K562 (cell line): ENCODE data around the gene USP12. TPM values are rescaled to one million over a fixed set of nuclear protein-coding genes. Genes with fewer than 3 reads are reported as not detected.

Experiments
- ARID4B ChIP-seq: sonication (generic); formaldehyde crosslinking; IDR thresholded peaks from 2 replicates; pipeline ENCODE4 v1.8.0; 2022; ENCODE audit warnings: mild to moderate bottlenecking, missing genetic modification reagents
- BRD4 ChIP-seq: fragments of 200-600 bp; sonication (generic); IDR thresholded peaks from 2 replicates; pipeline ENCODE4 v1.6.1; 2017; ENCODE audit warnings: inconsistent platforms
- BRF2 ChIP-seq: IDR thresholded peaks from 3 replicates; pipeline ENCODE4 v1.6.1; 2011; ENCODE audit warnings: borderline replicate concordance, mild to moderate bottlenecking; ENCODE audit not compliant: insufficient read length, insufficient read depth
- DDX20 ChIP-seq: fragments of 450-650 bp; IDR thresholded peaks from 2 replicates; pipeline ENCODE4 v1.6.1; 2016; ENCODE audit warnings: missing genetic modification characterization, low read depth, mild to moderate bottlenecking, missing compliant biosample characterization, moderate library complexity
- ERF ChIP-seq: fragments of 450-650 bp; formaldehyde crosslinking; IDR thresholded peaks from 2 replicates; pipeline ENCODE4 v1.4.0; 2020; ENCODE audit warnings: mild to moderate bottlenecking, mixed read lengths
- LCOR ChIP-seq: sonication (generic); formaldehyde crosslinking; IDR thresholded peaks from 2 replicates; pipeline ENCODE4 v1.8.0; 2022; ENCODE audit warnings: mild to moderate bottlenecking, missing genetic modification reagents
- MAFK ChIP-seq: IDR thresholded peaks from 2 replicates; pipeline ENCODE4 v1.6.1; 2011; ENCODE audit warnings: low read length, improper control_type of control experiment
- MYBL2 ChIP-seq, 2 experiments: fragments of 450-650 bp in 1 of 2; sonication (generic) in 1 of 2; formaldehyde crosslinking in 1 of 2; IDR thresholded peaks; 2 replicates each; pipeline versions ENCODE4 v1.6.1 to v1.8.1; 2017 to 2022; ENCODE audit warnings: borderline replicate concordance in 1 of 2, inconsistent platforms in 1 of 2, low read depth in 1 of 2, mild to moderate bottlenecking in 1 of 2, missing genetic modification reagents in 1 of 2, moderate library complexity in 1 of 2
- NONO ChIP-seq, 2 experiments: fragments of 200-400 bp in 1 of 2; fragments of 450-650 bp in 1 of 2; formaldehyde crosslinking in 1 of 2; IDR thresholded peaks; 2 replicates each; pipeline ENCODE4 v1.6.1; 2017; ENCODE audit warnings: low read depth in 2 of 2, mild to moderate bottlenecking in 2 of 2, moderate library complexity in 2 of 2, low read length in 1 of 2
- SIX5 ChIP-seq, 2 experiments: IDR thresholded peaks; 2 replicates each; pipeline ENCODE4 v1.6.1; 2011; ENCODE audit warnings: low read length in 2 of 2, borderline replicate concordance in 1 of 2, low read depth in 1 of 2, mild to moderate bottlenecking in 1 of 2, moderate library complexity in 1 of 2; ENCODE audit not compliant: insufficient read depth in 1 of 2
- SPI1 ChIP-seq: IDR thresholded peaks from 2 replicates; pipeline ENCODE4 v1.6.1; 2011; ENCODE audit warnings: low read depth, low read length, control low read depth, borderline replicate concordance
- SRSF7 ChIP-seq: fragments of 200-400 bp; formaldehyde crosslinking; optimal IDR thresholded peaks from 2 replicates; pipeline ENCODE3; 2017; ENCODE audit warnings: mild to moderate bottlenecking, low read depth, low read length
- XRCC4 ChIP-seq: IDR thresholded peaks from one replicate; pipeline ENCODE4 v1.6.1; 2011; ENCODE audit not compliant: insufficient read depth, insufficient read length; ENCODE audit errors: extremely low read depth
- ZNF146 ChIP-seq: IDR thresholded peaks from one replicate; pipeline ENCODE4 v1.6.1; 2018; ENCODE audit warnings: missing compliant biosample characterization; ENCODE audit not compliant: unreplicated experiment
- ZNF174 ChIP-seq: fragments of 250-450 bp; sonication (Bioruptor Pico); IDR thresholded peaks from 2 replicates; pipeline ENCODE4 v1.4.0; 2020; ENCODE audit warnings: mild to moderate bottlenecking
- ZNF431 ChIP-seq: sonication (generic); formaldehyde crosslinking; IDR thresholded peaks from 2 replicates; pipeline ENCODE4 v1.8.0; 2022; ENCODE audit warnings: mild to moderate bottlenecking, missing genetic modification reagents
- ZNF740 ChIP-seq, 3 experiments: fragments of 200-800 bp in 1 of 3; sonication (Bioruptor generic) in 1 of 3; sonication (generic) in 1 of 3; formaldehyde crosslinking in 1 of 3; IDR thresholded peaks; 2 replicates each; pipeline versions ENCODE4 v1.6.1 to v1.8.0; 2016 to 2022; ENCODE audit warnings: mild to moderate bottlenecking in 2 of 3, missing compliant biosample characterization in 2 of 3, missing genetic modification characterization in 2 of 3, missing genetic modification reagents in 1 of 3
- ZZZ3 ChIP-seq: fragments of 450-650 bp; IDR thresholded peaks from 2 replicates; pipeline ENCODE4 v1.6.1; 2016; ENCODE audit warnings: antibody characterized with exemption, mild to moderate bottlenecking, moderate library complexity
- polyA plus RNA-seq, 8 experiments: library from polyadenylated mRNA; depleted of rRNA in 4 of 8; stranded (reverse) in 5 of 8; unstranded in 3 of 8; fragments of >200 nt; fragmentation: Nextera tagmentation in 2 of 8; fragmentation: Illumina TruSeq in 1 of 8; extraction: Ambion mirVana in 2 of 8; extraction: Trizol in 1 of 8; gene quantifications; 2 replicates each; pipeline versions ENCODE4 v1.2.1 to v1.2.3, GENCODE V29; 2011 to 2014; ENCODE audit warnings: inconsistent platforms in 1 of 8, missing spikeins in 1 of 8
- total RNA-seq, 7 experiments: library from RNA; depleted of rRNA in 6 of 7; stranded (reverse); fragments of >200 nt in 6 of 7; fragmentation: Illumina TruSeq in 2 of 7; extraction: Trizol in 2 of 7; gene quantifications; 2 replicates each; pipeline versions ENCODE4 v1.2.1 to v1.2.3, GENCODE V29; 2011 to 2021; ENCODE audit warnings: low replicate concordance in 1 of 7
- TF ChIP-seq, protein P1 (sequence below): sonication (generic); formaldehyde crosslinking; IDR thresholded peaks from 2 replicates; pipeline ENCODE4 v1.8.1; 2023; ENCODE audit warnings: mild to moderate bottlenecking, missing genetic modification reagents

The USP12 gene
- total and polyA plus RNA-seq, 9 of the 15 experiments (the other 6 are each of a cell fraction or from before 2014, with no cell fraction given), result 1.8 to 20.5 (median 13.3) TPM

GRCh38 chr13:27171827-27172494, 350 bp upstream of the USP12 start (continued):
- TF ChIP-seq ZNF740 (CRISPR knock-in tag; IDR thresholded peaks at IDR 0.05) (no peak), ZNF740 (tag; IDR thresholded peaks at IDR 0.05) (no peak), NONO (IDR thresholded peaks at IDR 0.05; ENCODE audit: low read depth in 2 of 2, low read length in 1 of 2) (0 out of 4 replicates have a peak, but pooled peaks of 1 of the 2 experiments have one; percentile 35), BRF2 (no peak), ZNF431 (CRISPR knock-in tag) (no peak), DDX20 (tag) (no peak), SIX5 (IDR thresholded peaks at IDR 0.05; ENCODE audit: borderline replicate concordance in 1 of 2, insufficient read depth in 1 of 2, low read depth in 1 of 2, low read length in 2 of 2) (no peak), ERF (CRISPR knock-in tag) (no peak), MAFK (no peak), BRD4 (no peak), ZZZ3 (no peak), ZNF146 (CRISPR knock-in tag) (no peak), XRCC4 (no peak), SRSF7 (no peak), ARID4B (0 out of 2 replicates have a peak, but pooled peaks have one; percentile 25), SPI1 (no peak), MYBL2 (IDR thresholded peaks at IDR 0.05; ENCODE audit: low read depth) (no peak), MYBL2 (CRISPR knock-in tag; IDR thresholded peaks at IDR 0.05; ENCODE audit: borderline replicate concordance) (no peak), LCOR (CRISPR knock-in tag) (no peak), ZNF174 (CRISPR knock-in tag) (no peak)
- TF ChIP-seq, protein P1, sequence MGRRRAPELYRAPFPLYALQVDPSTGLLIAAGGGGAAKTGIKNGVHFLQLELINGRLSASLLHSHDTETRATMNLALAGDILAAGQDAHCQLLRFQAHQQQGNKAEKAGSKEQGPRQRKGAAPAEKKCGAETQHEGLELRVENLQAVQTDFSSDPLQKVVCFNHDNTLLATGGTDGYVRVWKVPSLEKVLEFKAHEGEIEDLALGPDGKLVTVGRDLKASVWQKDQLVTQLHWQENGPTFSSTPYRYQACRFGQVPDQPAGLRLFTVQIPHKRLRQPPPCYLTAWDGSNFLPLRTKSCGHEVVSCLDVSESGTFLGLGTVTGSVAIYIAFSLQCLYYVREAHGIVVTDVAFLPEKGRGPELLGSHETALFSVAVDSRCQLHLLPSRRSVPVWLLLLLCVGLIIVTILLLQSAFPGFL (CRISPR knock-in tag), result no peak
